Activated T-helper 1 cell treated with anti-CD3 and anti-CD28 coated beads, Interleukin-2, amount 50 U/mL, for 16 hours (primary cell): ENCODE measurements around the gene NXF1.
"Not testable (repeated sequence)": the region's sequence is repeated elsewhere in the genome, so short reads cannot be mapped to it uniquely, and the experiment has no call there.

Experiments used
- DNase-seq, 2 donors: peaks; one replicate each; pipeline ENCODE4 v3.0.0-alpha.2; 2020; ENCODE audit warnings: low read depth in 1 of 2, low spot score in 1 of 2

Gene NXF1

GRCh38 chr11:62805076-62805892 lies at the start of gene NXF1:
TSS of gene NXF1 (minus strand) at chr11:62805440. CDS start at chr11:62805356, 84 bp downstream.
- peak; percentile 92 to 96 for DNase-seq

DNA sequence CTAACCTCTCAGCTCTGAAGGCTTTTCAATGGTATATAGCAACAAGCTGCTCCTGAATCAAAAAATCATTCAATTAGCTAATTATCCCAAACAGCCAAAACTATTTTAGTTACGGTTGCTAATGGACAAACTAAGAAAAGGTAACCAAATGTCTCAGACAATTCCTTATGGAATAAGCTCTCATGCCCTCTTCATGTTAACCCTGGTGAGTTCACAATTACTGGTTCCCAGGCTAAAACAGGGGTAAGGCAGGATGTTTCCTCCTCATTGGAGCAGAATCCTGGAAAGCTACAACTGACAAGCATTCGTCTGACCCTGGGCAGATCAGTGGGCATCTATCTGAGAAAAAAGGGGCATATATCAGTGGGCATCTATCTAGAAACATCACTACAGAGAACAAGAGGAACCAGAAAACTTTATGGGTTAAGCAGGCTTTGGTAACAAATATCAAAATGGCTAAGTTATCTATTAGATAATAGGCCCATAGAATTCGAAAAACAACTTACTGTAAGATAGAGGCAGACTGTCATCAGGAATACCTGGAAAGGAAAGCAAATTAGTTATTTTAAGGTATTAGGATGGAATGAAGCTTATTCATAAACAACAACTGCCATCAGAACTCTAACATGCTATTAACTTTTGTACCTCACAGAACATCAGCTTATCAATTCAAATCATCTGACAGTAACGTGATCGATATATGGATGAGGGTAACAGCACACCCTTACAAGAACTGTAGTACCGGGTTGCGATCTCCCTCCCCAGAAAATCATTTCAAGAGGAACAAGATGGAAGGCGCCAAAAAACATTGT lies 49.0 kb upstream of the NXF1 start:
- DNase-seq, result no peak

DNA sequence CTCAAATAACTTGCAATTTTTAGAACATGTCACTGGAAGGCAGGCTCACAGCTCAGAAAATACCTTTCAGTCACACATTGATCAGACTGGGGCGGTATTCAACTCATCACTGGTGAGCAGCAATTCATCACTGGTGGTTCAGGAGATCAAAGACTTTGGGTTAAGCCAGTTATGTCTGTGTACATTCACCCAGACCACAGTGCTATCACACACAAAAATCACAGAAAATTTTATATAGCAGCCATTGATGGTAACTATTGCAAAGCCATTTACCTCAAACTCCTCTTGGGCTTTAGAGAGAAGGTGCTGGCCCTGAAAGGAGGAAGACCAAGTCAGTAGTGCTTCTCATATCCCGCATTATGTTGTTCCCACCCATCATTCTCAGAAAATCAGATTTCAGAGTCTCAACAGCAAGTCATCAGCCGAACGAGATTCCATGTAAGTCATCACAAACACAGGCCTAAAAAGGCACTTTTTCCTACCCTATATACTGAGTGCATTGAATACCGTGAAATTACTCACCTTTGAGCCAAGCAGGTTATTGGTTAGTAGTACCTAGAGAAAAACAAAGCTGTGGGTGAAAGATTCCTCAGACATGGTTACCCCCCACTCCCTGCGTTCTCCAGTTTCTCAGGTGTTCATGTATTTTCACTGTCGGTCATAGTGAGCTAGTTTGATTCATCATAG lies 48.2 kb upstream of the NXF1 start:
- no peak for DNase-seq

GRCh38 chr11:62852523-62853188 lies 47.4 kb upstream of the NXF1 start:
- no peak for DNase-seq

GRCh38 chr11:62851807-62852522 lies 46.7 kb upstream of the NXF1 start:
- DNase-seq, result no peak

DNA sequence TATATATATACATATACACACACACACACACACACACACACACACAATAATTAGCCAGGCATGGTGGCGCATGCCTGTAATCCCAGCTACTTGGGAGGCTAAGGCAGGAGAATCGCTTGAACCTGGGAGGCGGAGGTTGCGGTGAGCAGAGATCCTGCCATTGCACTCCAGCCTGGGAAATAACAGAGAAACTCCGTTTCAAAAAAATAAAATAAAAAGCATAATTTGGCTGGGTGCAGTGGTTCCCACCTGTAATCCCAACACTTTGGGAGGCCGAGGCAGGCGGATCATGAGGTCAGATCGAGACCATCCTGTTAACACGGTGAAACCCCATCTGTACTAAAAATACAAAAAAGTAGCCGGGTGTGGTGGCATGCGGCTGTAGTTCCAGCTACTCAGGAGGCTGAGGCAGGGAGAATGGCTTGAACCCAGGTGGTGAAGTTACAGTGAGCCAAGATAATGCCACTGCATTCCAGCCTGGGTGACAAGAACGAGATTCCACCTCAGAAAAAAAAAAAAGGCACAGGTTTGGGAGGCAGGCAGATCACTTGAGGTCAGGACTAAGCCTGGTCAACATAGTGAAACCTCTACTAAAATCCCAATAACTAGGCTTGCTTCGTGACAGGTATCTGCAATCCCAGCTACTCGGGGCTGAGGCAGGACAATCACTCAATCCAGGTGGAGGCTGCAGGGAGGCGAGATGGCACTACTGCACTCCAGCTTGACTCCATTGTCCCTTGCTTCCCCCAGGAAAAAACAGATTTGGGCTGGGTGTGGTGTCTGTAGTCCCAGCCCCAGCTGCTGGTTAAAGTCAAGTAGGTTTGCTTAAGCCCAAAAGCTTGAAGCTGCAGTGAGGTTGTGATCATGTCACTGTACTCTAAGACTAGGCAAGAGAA lies 45.9 kb upstream of the NXF1 start:
- no peak for DNase-seq

- DNase-seq, result no peak
Measured at GRCh38 chr11:62847767-62848314, 42.6 kb upstream of the NXF1 start.

GRCh38 chr11:62846177-62846576 lies 40.9 kb upstream of the NXF1 start:
- DNase-seq, result no peak

DNA sequence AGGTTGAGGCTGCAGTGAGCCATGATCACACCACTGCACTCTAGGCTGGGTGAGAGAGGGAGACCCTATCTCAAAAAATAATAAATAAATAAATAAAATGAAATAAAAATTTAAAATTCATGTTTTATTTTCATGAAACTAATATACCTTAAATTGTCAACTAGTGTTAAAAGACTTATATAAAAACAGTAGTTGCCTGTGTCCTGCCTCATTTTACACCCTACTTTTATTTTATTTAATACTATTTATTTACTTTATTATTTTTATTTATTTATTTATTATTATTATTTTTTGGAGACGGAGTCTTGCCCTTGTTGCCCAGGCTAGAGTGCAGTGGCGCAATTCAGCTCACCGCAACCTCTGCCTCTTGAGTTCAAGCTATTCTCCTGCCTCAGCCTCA lies 38.9 kb upstream of the NXF1 start:
- no peak for DNase-seq

- no peak for DNase-seq
Measured at GRCh38 chr11:62843466-62843865, 38.2 kb upstream of the NXF1 start.

DNA sequence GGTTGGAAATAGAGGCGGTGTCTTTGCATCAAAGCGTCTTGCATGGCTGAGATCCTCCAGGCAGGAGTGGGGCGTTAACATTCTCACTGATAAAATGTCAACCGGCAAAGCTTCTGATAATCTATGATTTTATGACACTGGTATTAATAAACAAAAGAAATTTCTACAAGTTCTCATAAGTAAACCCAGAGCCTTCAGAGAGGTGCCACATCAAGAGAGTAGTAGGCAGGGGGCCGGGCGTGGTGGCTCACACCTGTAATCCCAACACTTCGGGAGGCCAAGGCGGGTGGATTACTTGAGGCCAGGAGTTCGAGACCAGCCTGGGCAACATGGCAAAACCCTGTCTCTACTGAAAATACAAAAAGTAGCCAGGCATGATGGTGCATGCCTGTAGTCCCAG lies 37.7 kb upstream of the NXF1 start:
- not testable (repeated sequence) for DNase-seq

DNA sequence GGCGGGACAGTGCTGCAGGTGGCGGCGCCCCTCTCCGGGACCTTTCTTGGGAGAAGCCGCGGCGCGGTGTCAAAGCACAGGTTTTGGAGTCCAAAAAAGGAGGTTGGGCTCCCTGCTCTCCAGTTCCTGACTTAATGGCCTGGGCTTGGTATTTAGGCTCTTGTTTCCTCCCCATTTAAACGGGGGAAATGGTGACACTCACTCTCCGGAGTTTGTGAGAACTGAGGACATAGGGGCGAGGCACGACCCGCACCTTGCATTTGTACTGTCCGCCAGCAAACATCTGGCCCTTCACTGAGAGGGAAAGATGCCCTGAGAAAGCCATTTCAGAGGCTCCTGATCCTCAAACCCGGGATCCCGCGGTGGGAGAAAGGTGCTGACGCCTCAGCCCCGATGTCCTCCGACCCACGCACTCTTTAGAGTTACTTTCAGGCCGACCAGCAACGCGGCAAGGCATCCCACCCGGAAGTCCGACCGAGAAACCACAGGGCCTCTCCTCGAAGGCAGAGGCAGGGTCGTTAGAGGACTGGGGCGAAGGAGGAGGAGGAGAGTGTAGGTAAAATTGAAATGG lies 37.0 kb upstream of the NXF1 start:
- DNase-seq, result no peak

GRCh38 chr11:62841361-62842170 lies 36.3 kb upstream of the NXF1 start:
- peak; percentile 55 to 70 for DNase-seq

GRCh38 chr11:62840721-62841360 lies 35.6 kb upstream of the NXF1 start:
- DNase-seq, result peak; percentile 44 to 69

DNA sequence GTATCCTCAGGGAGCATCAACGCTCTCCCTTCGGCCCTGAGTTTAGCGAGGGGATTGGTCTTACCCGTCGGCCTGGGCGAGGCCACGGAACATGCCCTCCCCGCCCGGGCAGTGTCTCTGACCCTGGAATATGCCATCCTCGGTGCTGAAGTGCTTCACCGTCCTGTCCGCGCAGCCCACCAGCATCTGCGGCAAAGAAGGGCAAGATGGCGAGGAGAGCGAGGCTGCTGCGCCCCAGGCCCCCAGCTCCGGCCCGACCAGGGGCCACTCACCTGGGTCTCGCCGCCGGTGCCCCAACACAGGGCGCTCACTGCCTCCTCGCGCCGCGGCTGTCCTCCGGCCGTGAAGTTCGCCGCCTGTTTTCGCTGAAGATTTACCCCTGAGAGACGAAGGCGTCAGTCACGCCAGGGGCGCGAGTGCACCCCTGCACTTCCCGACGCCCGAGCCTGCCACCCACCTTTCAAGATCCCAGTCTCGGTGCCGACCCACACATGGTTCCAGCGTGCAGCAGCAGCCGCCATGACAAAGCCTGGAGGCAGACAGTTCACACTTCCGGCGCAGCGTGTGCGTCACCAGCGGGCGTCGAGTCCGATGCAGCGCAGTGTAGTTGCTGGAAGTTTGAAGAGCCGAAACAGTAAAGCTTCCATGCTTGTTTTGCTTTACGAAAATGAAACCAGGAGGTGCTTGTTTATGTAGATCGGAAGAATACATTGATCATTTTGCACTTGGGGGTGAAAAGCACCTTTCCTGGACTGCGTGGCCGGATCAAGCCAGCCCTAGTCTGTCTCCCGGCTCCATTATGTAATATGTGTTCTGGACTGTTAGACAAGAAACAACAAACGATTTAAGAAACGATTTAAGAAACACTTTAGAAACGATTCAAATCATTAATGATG lies 34.1 kb upstream of the NXF1 start, which contains the start of gene WDR74:
Gene WDR74 (minus strand): TSS at position 541 of the 896 bp plus-strand sequence. CDS start 20 bp downstream, at position 521.
- peak; percentile 84 to 88 for DNase-seq

DNA sequence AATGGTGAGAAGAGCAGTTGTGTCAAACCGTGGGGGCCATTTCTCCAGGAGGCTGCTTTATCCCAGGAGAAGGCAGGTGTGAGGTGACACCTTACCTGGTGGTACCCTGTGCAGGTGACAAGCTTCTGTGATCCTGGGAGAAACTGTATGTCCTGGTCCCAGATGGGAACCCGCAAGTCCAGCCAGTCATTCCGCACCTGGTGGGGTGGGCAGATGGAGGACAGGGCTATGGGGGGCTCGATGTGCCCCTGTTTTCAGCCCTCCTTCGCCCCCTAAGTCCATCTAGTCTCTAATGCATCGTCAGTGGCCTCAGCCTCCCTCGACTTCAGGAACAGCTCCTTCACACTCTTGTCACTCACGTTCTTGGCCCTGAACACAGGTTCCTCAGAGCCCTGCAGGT lies 30.1 kb upstream of the NXF1 start:
- DNase-seq, result no peak
